OCI-LY3 (cell line): Measurements from ENCODE around the gene RSL1D1.

Experiments
- CTCF ChIP-seq: fragments of 200-600, 300-600 bp; sonication (generic); IDR thresholded peaks from 2 replicates; pipeline ENCODE4 v1.5.1; 2014; ENCODE audit warnings: antibody characterized with exemption, low read length, low read depth
- EZH2phosphoT487 ChIP-seq: fragments of 200-600 bp; shearing (Covaris generic); IDR thresholded peaks from 2 replicates; pipeline ENCODE4 v1.6.1; 2018; ENCODE audit warnings: antibody characterized with exemption, mixed run types, low read depth

DNA sequence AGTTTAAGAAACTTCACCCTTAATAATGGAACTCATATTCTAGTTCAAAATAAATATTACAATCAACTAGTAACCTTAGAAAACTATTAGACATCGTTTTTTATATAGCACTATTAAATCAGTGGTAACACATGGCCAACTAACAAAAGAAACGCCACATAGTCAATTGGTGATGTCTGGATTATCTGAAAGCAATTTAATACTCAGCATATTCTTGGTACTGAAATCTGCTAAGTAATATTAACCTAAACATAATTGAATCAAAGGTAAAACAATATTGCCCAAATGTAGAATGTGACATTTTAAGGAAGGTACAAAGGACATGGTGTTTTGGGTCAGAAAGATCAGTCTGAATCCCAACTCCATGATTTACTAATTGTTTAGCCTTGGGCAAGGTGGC is 11.1 kb upstream of the RSL1D1 start:
- no peak for TF ChIP-seq CTCF
- no peak for TF ChIP-seq EZH2phosphoT487
